ENCODE data around the gene CIAO1. TPM values are rescaled to one million over a fixed set of nuclear protein-coding genes. Genes with fewer than 3 reads are reported as not detected.

CIAO1 gene
- total and polyA plus RNA-seq, 2 donors (not counting 1 experiment from before 2014, with no cell fraction given): 57.4 to 101 TPM

- peaks cover 47% of the 10 kb centered on the region for H3K36me3 ChIP-seq (ENCODE audit: control insufficient read depth, insufficient read depth, low read length)
- no peak for DNase-seq (ENCODE audit: low read depth in 2 of 2)
- no peaks in the 10 kb centered on the region for H3K27me3 ChIP-seq (ENCODE audit: control insufficient read depth, insufficient read depth, low read length)
- H3K4me2 ChIP-seq (ENCODE audit: extremely low read depth, insufficient read depth, low read length): no peak overlapping the region
- H3K4me3 ChIP-seq (replicated peaks in 1 of 4; ENCODE audit: control extremely low read depth in 1 of 4, insufficient read depth in 1 of 4, low read depth in 3 of 4, low read length in 4 of 4): no peak overlapping the region
- no peak overlapping the region for H3K9ac ChIP-seq (ENCODE audit: insufficient read depth, low read length)
- no peaks in the 10 kb centered on the region for H4K20me1 ChIP-seq (ENCODE audit: control insufficient read depth, extremely low read depth, insufficient read depth, low read length)
- H2AFZ ChIP-seq (ENCODE audit: low read length): no peak overlapping the region
- no peak overlapping the region for H3K27ac ChIP-seq (ENCODE audit: insufficient read depth, low read length)
- no peaks in the 10 kb centered on the region for H3K79me2 ChIP-seq (ENCODE audit: control insufficient read depth, insufficient read depth, low read length)
- TF ChIP-seq EZH2 (IDR thresholded peaks at IDR 0.05; ENCODE audit: low read length, missing control alignments) (no peak), CTCF (conservative IDR thresholded peaks at IDR 0.05 in 1 of 2, IDR thresholded peaks at IDR 0.05 in 1 of 2; ENCODE audit: low read depth in 1 of 2, low read length in 2 of 2) (no peak)
- H3K9me3 ChIP-seq (ENCODE audit: control insufficient read depth, insufficient read depth, low read depth, low read length): no peaks in the 10 kb centered on the region
- no peaks in the 10 kb centered on the region for H3K4me1 ChIP-seq (ENCODE audit: control insufficient read depth, extremely low read depth, insufficient read depth, low read length)
Measured at GRCh38 chr2:96296925-96297324, 30.9 kb downstream of the CIAO1 start.

GRCh38 chr2:96301865-96302264 lies 35.8 kb downstream of the CIAO1 start:
- peaks cover 15% of the 10 kb centered on the region for H3K79me2 ChIP-seq (ENCODE audit: control insufficient read depth, insufficient read depth, low read length)
- H3K36me3 ChIP-seq (ENCODE audit: control insufficient read depth, insufficient read depth, low read length): peaks cover 33% of the 10 kb centered on the region
- no peaks in the 10 kb centered on the region for H3K9me3 ChIP-seq (ENCODE audit: control insufficient read depth, insufficient read depth, low read depth, low read length)
- H3K4me1 ChIP-seq (ENCODE audit: control insufficient read depth, extremely low read depth, insufficient read depth, low read length): peaks cover 5% of the 10 kb centered on the region
- no peaks in the 10 kb centered on the region for H3K27me3 ChIP-seq (ENCODE audit: control insufficient read depth, insufficient read depth, low read length)
- no peaks in the 10 kb centered on the region for H4K20me1 ChIP-seq (ENCODE audit: control insufficient read depth, extremely low read depth, insufficient read depth, low read length)
- TF ChIP-seq EZH2 (IDR thresholded peaks at IDR 0.05; ENCODE audit: low read length, missing control alignments) (no peak), CTCF (conservative IDR thresholded peaks at IDR 0.05 in 1 of 2, IDR thresholded peaks at IDR 0.05 in 1 of 2; ENCODE audit: low read depth in 1 of 2, low read length in 2 of 2) (no peak)
- H3K9ac ChIP-seq (ENCODE audit: insufficient read depth, low read length): no peak overlapping the region
- no peak overlapping the region for H3K27ac ChIP-seq (ENCODE audit: insufficient read depth, low read length)
- H2AFZ ChIP-seq (ENCODE audit: low read length): no peak overlapping the region
- no peak overlapping the region for H3K4me2 ChIP-seq (ENCODE audit: extremely low read depth, insufficient read depth, low read length)
- DNase-seq (ENCODE audit: low read depth in 2 of 2): no peak
- no peak overlapping the region for H3K4me3 ChIP-seq (replicated peaks in 1 of 4; ENCODE audit: control extremely low read depth in 1 of 4, insufficient read depth in 1 of 4, low read depth in 3 of 4, low read length in 4 of 4)

- no peak for TF ChIP-seq CTCF (conservative IDR thresholded peaks at IDR 0.05 in 1 of 2, IDR thresholded peaks at IDR 0.05 in 1 of 2; ENCODE audit: low read depth in 1 of 2, low read length in 2 of 2)
- no peak for TF ChIP-seq EZH2 (IDR thresholded peaks at IDR 0.05; ENCODE audit: low read length, missing control alignments)
- H3K36me3 ChIP-seq (ENCODE audit: control insufficient read depth, insufficient read depth, low read length): peaks cover 16% of the 10 kb centered on the region
- no peaks in the 10 kb centered on the region for H4K20me1 ChIP-seq (ENCODE audit: control insufficient read depth, extremely low read depth, insufficient read depth, low read length)
- no peak overlapping the region for H3K9ac ChIP-seq (ENCODE audit: insufficient read depth, low read length)
- H3K79me2 ChIP-seq (ENCODE audit: control insufficient read depth, insufficient read depth, low read length): peaks cover 15% of the 10 kb centered on the region
- H3K9me3 ChIP-seq (ENCODE audit: control insufficient read depth, insufficient read depth, low read depth, low read length): no peaks in the 10 kb centered on the region
- peak overlapping the region; percentile 62 to 99 (median 95) for H3K4me3 ChIP-seq (replicated peaks in 1 of 4; ENCODE audit: control extremely low read depth in 1 of 4, insufficient read depth in 1 of 4, low read depth in 3 of 4, low read length in 4 of 4)
- H3K4me2 ChIP-seq (ENCODE audit: extremely low read depth, insufficient read depth, low read length): peak overlapping the region; percentile 61
- peak overlapping the region; percentile 81 for H3K27ac ChIP-seq (ENCODE audit: insufficient read depth, low read length)
- no peak for DNase-seq (ENCODE audit: low read depth in 2 of 2)
- H3K4me1 ChIP-seq (ENCODE audit: control insufficient read depth, extremely low read depth, insufficient read depth, low read length): peaks cover 5% of the 10 kb centered on the region
- H3K27me3 ChIP-seq (ENCODE audit: control insufficient read depth, insufficient read depth, low read length): no peaks in the 10 kb centered on the region
- no peak overlapping the region for H2AFZ ChIP-seq (ENCODE audit: low read length)
Measured at GRCh38 chr2:96304606-96305005, 38.6 kb downstream of the CIAO1 start.
